Measurements from ENCODE around the gene CDR2L. TPM values are rescaled to one million over a fixed set of nuclear protein-coding genes. Genes with fewer than 3 reads are reported as not detected.

CDR2L gene
- total RNA-seq, 1 donor from 2014 or later = 17.2 TPM

DNA sequence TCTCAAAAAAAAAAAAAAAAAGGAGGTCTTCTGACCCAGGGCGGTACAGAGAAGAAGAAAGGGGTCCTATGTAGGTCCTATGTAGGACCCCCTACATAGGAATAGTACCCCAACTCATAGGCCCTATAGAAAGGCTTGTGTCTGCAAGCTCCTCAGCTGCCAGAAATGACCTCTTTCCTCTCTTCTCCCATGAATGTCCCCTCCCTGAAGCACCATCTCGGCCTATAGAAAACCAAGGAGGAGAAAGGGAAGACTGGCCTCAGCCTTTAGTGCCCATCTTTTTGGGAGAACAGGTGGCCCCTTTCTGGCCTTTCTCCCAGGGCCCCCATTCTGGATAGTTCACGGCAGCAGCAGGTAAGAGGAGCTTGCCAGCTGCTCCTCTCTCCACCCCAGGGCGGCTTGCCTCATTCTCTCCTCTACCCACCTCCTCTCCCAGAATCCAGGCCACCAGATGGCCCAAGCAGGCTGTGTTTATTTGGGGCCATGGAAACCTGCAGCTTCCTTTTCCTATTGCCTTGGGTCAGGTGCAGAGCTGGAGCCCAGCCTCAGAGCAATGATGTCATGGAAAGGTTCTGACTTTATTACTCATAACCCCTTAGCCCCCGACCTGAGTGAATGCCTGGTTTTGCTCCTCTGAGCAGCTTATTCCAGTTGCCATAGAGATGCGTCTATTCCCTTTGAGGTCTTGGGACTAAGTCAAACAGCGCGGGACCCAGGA lies 23.4 kb downstream of the CDR2L start:
- Mint-ChIP-seq H3K9me3 (ENCODE audit: low read depth) (no peaks in the 10 kb centered on the region), H3K4me1 (ENCODE audit: low read depth) (peaks cover 16% of the 10 kb centered on the region), H3K36me3 (ENCODE audit: insufficient read depth) (peaks cover 5% of the 10 kb centered on the region), H3K27ac (peak overlapping the region; percentile 47), H3K27me3 (no peaks in the 10 kb centered on the region), H3K4me3 (ENCODE audit: low read depth) (peak overlapping the region; percentile 55)
- TF ChIP-seq, protein P1, sequence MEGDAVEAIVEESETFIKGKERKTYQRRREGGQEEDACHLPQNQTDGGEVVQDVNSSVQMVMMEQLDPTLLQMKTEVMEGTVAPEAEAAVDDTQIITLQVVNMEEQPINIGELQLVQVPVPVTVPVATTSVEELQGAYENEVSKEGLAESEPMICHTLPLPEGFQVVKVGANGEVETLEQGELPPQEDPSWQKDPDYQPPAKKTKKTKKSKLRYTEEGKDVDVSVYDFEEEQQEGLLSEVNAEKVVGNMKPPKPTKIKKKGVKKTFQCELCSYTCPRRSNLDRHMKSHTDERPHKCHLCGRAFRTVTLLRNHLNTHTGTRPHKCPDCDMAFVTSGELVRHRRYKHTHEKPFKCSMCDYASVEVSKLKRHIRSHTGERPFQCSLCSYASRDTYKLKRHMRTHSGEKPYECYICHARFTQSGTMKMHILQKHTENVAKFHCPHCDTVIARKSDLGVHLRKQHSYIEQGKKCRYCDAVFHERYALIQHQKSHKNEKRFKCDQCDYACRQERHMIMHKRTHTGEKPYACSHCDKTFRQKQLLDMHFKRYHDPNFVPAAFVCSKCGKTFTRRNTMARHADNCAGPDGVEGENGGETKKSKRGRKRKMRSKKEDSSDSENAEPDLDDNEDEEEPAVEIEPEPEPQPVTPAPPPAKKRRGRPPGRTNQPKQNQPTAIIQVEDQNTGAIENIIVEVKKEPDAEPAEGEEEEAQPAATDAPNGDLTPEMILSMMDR (IDR thresholded peaks at IDR 0.05; ENCODE audit: unreplicated experiment) = no peak
- no peak for DNase-seq (ENCODE audit: low spot score, unreplicated experiment)

DNA sequence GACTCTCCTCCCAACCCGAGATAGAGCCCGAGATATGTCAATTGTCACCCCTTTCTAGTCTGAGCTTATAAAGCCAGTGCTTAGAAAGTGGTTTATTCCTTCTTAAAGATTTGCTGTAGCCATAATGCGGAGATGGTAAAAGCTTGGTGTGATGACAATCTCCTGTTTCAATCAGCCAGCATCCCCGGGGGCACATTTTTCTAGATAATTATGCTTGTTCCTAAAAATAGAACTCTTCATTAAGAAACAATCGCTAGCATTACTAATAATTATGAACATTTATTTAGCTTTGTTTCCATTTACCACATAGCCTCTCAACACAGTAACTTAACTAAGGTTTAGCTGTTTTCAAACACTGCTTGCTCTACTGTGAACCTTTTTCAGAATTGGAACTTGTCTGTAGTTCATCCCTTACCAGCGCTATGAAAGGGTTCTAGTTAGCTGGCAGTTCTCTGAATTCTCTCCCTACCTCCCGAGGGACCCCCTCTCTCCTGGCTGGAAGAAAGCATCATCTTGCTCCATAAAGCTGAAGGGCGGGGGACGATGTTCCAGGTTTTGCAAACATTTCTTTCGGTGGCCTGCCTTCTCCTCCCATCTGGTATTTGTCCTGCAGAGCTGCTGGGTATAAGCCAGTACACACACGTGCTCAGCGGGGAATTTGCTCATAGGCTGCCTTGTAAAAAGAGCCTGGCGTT lies 24.1 kb downstream of the CDR2L start:
- H3K27me3 Mint-ChIP-seq = no peaks in the 10 kb centered on the region
- TF ChIP-seq, protein P1 (IDR thresholded peaks at IDR 0.05; ENCODE audit: unreplicated experiment) = no peak
- DNase-seq (ENCODE audit: low spot score, unreplicated experiment) = no peak
- H3K4me1 Mint-ChIP-seq (ENCODE audit: low read depth) = peaks cover 16% of the 10 kb centered on the region
- peak overlapping the region; percentile 90 for H3K4me3 Mint-ChIP-seq (ENCODE audit: low read depth)
- no peaks in the 10 kb centered on the region for H3K9me3 Mint-ChIP-seq (ENCODE audit: low read depth)
- peaks cover 6% of the 10 kb centered on the region for H3K36me3 Mint-ChIP-seq (ENCODE audit: insufficient read depth)
- peak overlapping the region; percentile 97 for H3K27ac Mint-ChIP-seq

DNA sequence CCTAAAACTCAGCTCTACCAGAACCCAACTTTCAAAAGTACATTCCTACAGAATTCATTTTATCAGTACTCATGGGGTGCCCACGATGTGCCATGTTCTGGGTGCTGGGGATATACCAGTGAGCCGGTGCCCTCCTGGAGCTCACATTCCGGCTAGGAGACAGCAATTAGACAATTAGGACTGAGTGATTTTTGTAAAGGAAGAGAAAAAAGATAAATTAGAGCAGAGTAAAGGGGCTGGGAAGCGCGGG lies 24.6 kb downstream of the CDR2L start:
- TF ChIP-seq, protein P1 (IDR thresholded peaks at IDR 0.05; ENCODE audit: unreplicated experiment) = no peak
- Mint-ChIP-seq H3K9me3 (ENCODE audit: low read depth) (no peaks in the 10 kb centered on the region), H3K4me1 (ENCODE audit: low read depth) (peaks cover 16% of the 10 kb centered on the region), H3K27ac (peak overlapping the region; percentile 97), H3K4me3 (ENCODE audit: low read depth) (peak overlapping the region; percentile 90), H3K27me3 (no peaks in the 10 kb centered on the region), H3K36me3 (ENCODE audit: insufficient read depth) (peaks cover 7% of the 10 kb centered on the region)
- DNase-seq (ENCODE audit: low spot score, unreplicated experiment) = no peak

DNA sequence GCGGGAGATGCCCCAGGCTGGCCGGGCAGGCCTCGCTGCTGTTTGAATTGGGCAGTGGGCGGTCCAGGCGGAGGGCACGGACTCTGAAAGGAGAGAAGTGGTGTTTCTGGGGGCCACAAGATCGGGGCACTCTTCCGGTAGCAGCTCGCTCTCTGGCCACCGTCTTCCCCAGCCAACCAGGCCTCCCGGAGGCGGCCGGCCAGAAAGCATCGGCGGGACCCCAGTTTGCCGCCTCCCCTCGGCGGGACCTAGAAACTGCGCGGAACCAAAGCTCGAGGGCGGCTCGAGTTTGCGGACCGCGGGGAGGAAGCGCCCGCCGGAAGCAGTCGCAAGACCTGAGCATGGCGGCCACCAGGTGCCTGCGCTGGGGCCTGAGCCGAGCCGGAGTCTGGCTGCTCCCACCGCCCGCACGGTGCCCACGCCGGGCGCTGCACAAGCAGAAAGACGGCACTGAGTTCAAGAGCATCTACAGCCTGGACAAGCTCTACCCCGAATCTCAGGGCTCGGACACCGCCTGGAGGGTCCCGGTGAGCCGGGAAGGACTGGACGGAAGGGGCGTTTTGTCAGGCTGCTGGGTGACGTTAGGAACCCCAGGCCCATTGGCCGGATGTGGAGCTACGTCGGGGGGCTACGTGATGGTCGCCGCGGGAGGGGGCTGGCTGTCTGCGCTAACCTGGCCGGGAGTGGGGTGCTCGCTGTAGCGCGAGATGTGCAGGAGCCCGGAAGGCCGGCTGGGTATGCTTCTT lies 25.1 kb downstream of the CDR2L start, which contains the start of gene MRPL58:
TSS of gene MRPL58 (plus strand) at position 325 of the 746 bp plus-strand sequence. CDS start at position 342, 17 bp downstream.
- H3K27me3 Mint-ChIP-seq = no peaks in the 10 kb centered on the region
- TF ChIP-seq, protein P1 (IDR thresholded peaks at IDR 0.05; ENCODE audit: unreplicated experiment) = peak; percentile 59
- peaks cover 7% of the 10 kb centered on the region for H3K36me3 Mint-ChIP-seq (ENCODE audit: insufficient read depth)
- H3K27ac Mint-ChIP-seq = peak within 1 kb of the TSS; percentile 97
- DNase-seq (ENCODE audit: low spot score, unreplicated experiment) = peak; percentile 80
- H3K4me3 Mint-ChIP-seq (ENCODE audit: low read depth) = peak within 1 kb of the TSS; percentile 90
- no peaks in the 10 kb centered on the region for H3K9me3 Mint-ChIP-seq (ENCODE audit: low read depth)
- peaks cover 16% of the 10 kb centered on the region for H3K4me1 Mint-ChIP-seq (ENCODE audit: low read depth)

DNA sequence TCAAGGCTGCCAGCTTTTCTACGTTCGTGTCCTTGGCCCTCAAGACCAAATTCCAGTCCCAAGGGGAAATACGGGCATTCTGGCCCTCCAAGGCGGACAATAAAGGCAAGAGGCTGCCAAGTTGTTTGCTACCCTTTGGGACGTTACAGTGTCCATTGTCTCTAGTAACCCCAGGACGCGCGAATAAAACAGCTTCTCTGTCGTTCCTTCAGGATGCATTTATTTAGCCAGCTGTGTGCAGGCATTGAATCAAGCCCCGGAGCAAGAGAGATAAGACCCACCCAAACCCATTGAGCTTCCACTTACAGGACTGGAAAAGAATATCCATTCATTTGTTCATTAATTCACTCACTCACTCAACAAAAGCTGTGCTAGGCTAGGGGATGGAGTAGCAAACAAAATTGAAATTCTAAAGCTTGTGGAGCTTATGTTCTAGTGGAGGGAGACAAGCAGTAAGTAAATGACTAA lies 25.7 kb downstream of the CDR2L start:
- TF ChIP-seq, protein P1 (IDR thresholded peaks at IDR 0.05; ENCODE audit: unreplicated experiment) = no peak
- H3K9me3 Mint-ChIP-seq (ENCODE audit: low read depth) = no peaks in the 10 kb centered on the region
- no peaks in the 10 kb centered on the region for H3K27me3 Mint-ChIP-seq
- no peak for DNase-seq (ENCODE audit: low spot score, unreplicated experiment)
- peak overlapping the region; percentile 90 for H3K4me3 Mint-ChIP-seq (ENCODE audit: low read depth)
- H3K4me1 Mint-ChIP-seq (ENCODE audit: low read depth) = peaks cover 16% of the 10 kb centered on the region
- H3K36me3 Mint-ChIP-seq (ENCODE audit: insufficient read depth) = peaks cover 8% of the 10 kb centered on the region
- H3K27ac Mint-ChIP-seq = peak overlapping the region; percentile 95
